H1 (cell line): ENCODE measurements around the gene KANSL3. TPM values are rescaled to one million over a fixed set of nuclear protein-coding genes. Genes with fewer than 3 reads are reported as not detected.
A peak's percentile ranks its signal among the peaks of the same experiment; 100 is the strongest.

Experiments used
- CTCF ChIA-PET: fragments of 300-600 bp; sonication (Branson Sonifier 250); formaldehyde crosslinking; loops from one replicate; lab custom pipeline; 2021; ENCODE audit not compliant: partially characterized antibody; lab: Charles Lee
- POLR2A ChIA-PET: fragments of 300-600 bp; sonication (Branson Sonifier 250); formaldehyde crosslinking; loops from one replicate; lab custom pipeline; 2021; ENCODE audit warnings: inconsistent platforms; ENCODE audit not compliant: partially characterized antibody; lab: Charles Lee
- DNase-seq, 2 experiments: peaks; one replicate each; pipeline versions ENCODE4 v3.0.0 to v3.0.0-alpha.2; 2010 to 2022; ENCODE audit warnings: low spot score in 2 of 2, low read depth in 1 of 2, mixed read lengths in 1 of 2
- FAIRE-seq: peaks from 2 replicates; lab custom pipeline; 2011; peaks lifted over from hg19 to GRCh38; lab: Jason Lieb, UNC
- H2AFZ ChIP-seq: 2 replicates; pipeline ENCODE4 v1.8.1; 2012; ENCODE audit warnings: low read length, inconsistent platforms
- H2AK5ac ChIP-seq: 2 replicates; pipeline ENCODE4 v1.6.1; 2013; ENCODE audit warnings: low read depth, low read length
- H2BK120ac ChIP-seq: replicated peaks from 2 replicates; pipeline ENCODE3; 2013; ENCODE audit warnings: low read depth, low read length, inconsistent platforms
- H2BK12ac ChIP-seq: 2 replicates; pipeline ENCODE4 v1.6.1; 2013; ENCODE audit warnings: low read depth, low read length
- H2BK15ac ChIP-seq: 2 replicates; pipeline ENCODE4 v1.6.1; 2013; ENCODE audit warnings: low read length
- H2BK20ac ChIP-seq: 2 replicates; pipeline ENCODE4 v1.6.1; 2013; ENCODE audit warnings: low read length
- H2BK5ac ChIP-seq: 2 replicates; pipeline ENCODE4 v1.6.1; 2013; ENCODE audit warnings: low read depth, low read length
- H3K14ac ChIP-seq: 2 replicates; pipeline ENCODE4 v1.6.1; 2013; ENCODE audit warnings: inconsistent platforms; ENCODE audit not compliant: insufficient read length
- H3K18ac ChIP-seq: 2 replicates; pipeline ENCODE4 v1.6.1; 2013; ENCODE audit warnings: low read length; ENCODE audit errors: extremely low read depth
- H3K23ac ChIP-seq: 2 replicates; pipeline ENCODE4 v1.6.1; 2013; ENCODE audit warnings: inconsistent platforms; ENCODE audit not compliant: insufficient read length
- H3K23me2 ChIP-seq: 2 replicates; pipeline ENCODE4 v1.6.1; 2013; ENCODE audit warnings: low read depth, low read length
- H3K27ac ChIP-seq: 2 replicates; pipeline ENCODE4 v1.6.1; 2011; ENCODE audit warnings: low read depth, low read length, inconsistent platforms
- H3K27me3 ChIP-seq, 4 experiments: replicated peaks in 1 of 4; 1 replicate in 1 of 4; 2 replicates in 3 of 4; pipeline versions ENCODE4 v1.6.1 to v1.8.1; 2011 to 2013; ENCODE audit warnings: low read length in 3 of 4, mild to moderate bottlenecking in 3 of 4, inconsistent platforms in 2 of 4, mixed read lengths in 2 of 4, moderate library complexity in 1 of 4; ENCODE audit not compliant: control insufficient read depth in 3 of 4, insufficient read depth in 3 of 4; ENCODE audit errors: extremely low read depth in 1 of 4
- H3K36me3 ChIP-seq, 4 experiments: 2 replicates each; pipeline versions ENCODE4 v1.6.1 to v1.8.1; 2011 to 2013; ENCODE audit warnings: mild to moderate bottlenecking in 4 of 4, low read length in 3 of 4, moderate library complexity in 2 of 4, control low read depth in 1 of 4, inconsistent platforms in 1 of 4; ENCODE audit not compliant: insufficient read depth in 4 of 4, control insufficient read depth in 2 of 4
- H3K4ac ChIP-seq: replicated peaks from 2 replicates; pipeline ENCODE3; 2013; ENCODE audit warnings: low read length, low read depth, mixed read lengths, inconsistent platforms; ENCODE audit not compliant: insufficient read length
- H3K4me1 ChIP-seq, 4 experiments: replicated peaks in 1 of 4; 1 replicate in 1 of 4; 2 replicates in 3 of 4; pipeline versions ENCODE4 v1.6.1 to v1.8.1; 2011 to 2013; ENCODE audit warnings: low read length in 3 of 4, inconsistent platforms in 2 of 4, mixed read lengths in 1 of 4; ENCODE audit not compliant: insufficient read depth in 4 of 4, control insufficient read depth in 3 of 4
- H3K4me2 ChIP-seq, 2 experiments: 2 replicates each; pipeline versions ENCODE4 v1.6.1 to v1.8.1; 2011 to 2013; ENCODE audit warnings: low read depth in 2 of 2, low read length in 2 of 2, control low read depth in 1 of 2, inconsistent platforms in 1 of 2, mild to moderate bottlenecking in 1 of 2; ENCODE audit not compliant: insufficient read depth in 1 of 2
- H3K4me3 ChIP-seq, 4 experiments: fragments of 200-600, 300-600 bp in 1 of 4; sonication (generic), shearing (Covaris generic), sonication (Bioruptor Twin) in 1 of 4; 2 replicates each; pipeline versions ENCODE4 v1.5.1 to v1.8.1; 2011 to 2016; ENCODE audit warnings: low read length in 4 of 4, low read depth in 3 of 4, control low read depth in 2 of 4, inconsistent platforms in 2 of 4, mild to moderate bottlenecking in 2 of 4, mixed read lengths in 1 of 4, moderate library complexity in 1 of 4; ENCODE audit not compliant: insufficient read depth in 2 of 4; ENCODE audit errors: extremely low read depth in 1 of 4
- H3K56ac ChIP-seq: replicated peaks from 2 replicates; pipeline ENCODE3; 2013; ENCODE audit warnings: low read depth, mild to moderate bottlenecking, mixed read lengths, low read length, inconsistent platforms; ENCODE audit not compliant: insufficient read length
- H3K79me1 ChIP-seq: 2 replicates; pipeline ENCODE4 v1.6.1; 2013; ENCODE audit warnings: low read depth, low read length, control low read depth
- H3K79me2 ChIP-seq, 2 experiments: 2 replicates each; pipeline versions ENCODE4 v1.6.1 to v1.8.1; 2012 to 2013; ENCODE audit warnings: low read length in 2 of 2, mild to moderate bottlenecking in 2 of 2, inconsistent platforms in 1 of 2; ENCODE audit not compliant: insufficient read depth in 2 of 2, control insufficient read depth in 1 of 2
- H3K9ac ChIP-seq, 4 experiments: replicated peaks in 1 of 4; 1 replicate in 1 of 4; 2 replicates in 3 of 4; pipeline versions ENCODE4 v1.6.1 to v1.8.1; 2011 to 2013; ENCODE audit warnings: low read depth in 3 of 4, low read length in 3 of 4, control low read depth in 2 of 4, mild to moderate bottlenecking in 2 of 4, moderate library complexity in 2 of 4, inconsistent platforms in 1 of 4; ENCODE audit errors: extremely low read depth in 1 of 4
- H3K9me3 ChIP-seq, 2 experiments: 2 replicates each; pipeline versions ENCODE4 v1.6.1 to v1.8.1; 2012 to 2013; ENCODE audit warnings: mild to moderate bottlenecking in 2 of 2, moderate library complexity in 2 of 2, control low read depth in 1 of 2, inconsistent platforms in 1 of 2, low read depth in 1 of 2, low read length in 1 of 2, mixed read lengths in 1 of 2; ENCODE audit not compliant: insufficient read depth in 2 of 2
- H4K20me1 ChIP-seq, 2 experiments: replicated peaks in 1 of 2; 2 replicates each; pipeline versions ENCODE3 to v1.8.1; 2011 to 2013; ENCODE audit warnings: inconsistent platforms in 2 of 2, low read length in 2 of 2, mild to moderate bottlenecking in 1 of 2; ENCODE audit not compliant: insufficient read depth in 2 of 2, control insufficient read depth in 1 of 2
- H4K5ac ChIP-seq: 2 replicates; pipeline ENCODE4 v1.6.1; 2013; ENCODE audit warnings: low read length, low read depth, mixed read lengths, inconsistent platforms; ENCODE audit not compliant: insufficient read length
- H4K8ac ChIP-seq: 2 replicates; pipeline ENCODE4 v1.8.0; 2013; ENCODE audit warnings: mild to moderate bottlenecking, moderate library complexity, low read length, inconsistent platforms; ENCODE audit not compliant: insufficient read depth; ENCODE audit errors: extremely low read depth
- H4K91ac ChIP-seq: replicated peaks from 2 replicates; pipeline ENCODE3; 2013; ENCODE audit warnings: low read length, mixed read lengths, inconsistent platforms; ENCODE audit not compliant: insufficient read length
- CEBPB ChIP-seq: IDR thresholded peaks from 2 replicates; pipeline ENCODE4 v1.6.1; 2012; ENCODE audit warnings: low read depth, low read length
- CTBP2 ChIP-seq: IDR thresholded peaks from 2 replicates; pipeline ENCODE4 v1.7.0; 2011; ENCODE audit warnings: borderline replicate concordance, mild to moderate bottlenecking, moderate library complexity, mixed read lengths, low read length; ENCODE audit not compliant: insufficient read depth, insufficient read length
- HDAC2 ChIP-seq, 2 experiments: fragments of 300-600 bp in 1 of 2; sonication (generic) in 1 of 2; IDR thresholded peaks; 2 replicates each; pipeline ENCODE4 v1.6.1; 2011 to 2012; ENCODE audit warnings: low read depth in 2 of 2, low read length in 2 of 2, mild to moderate bottlenecking in 2 of 2, moderate library complexity in 2 of 2, borderline replicate concordance in 1 of 2, inconsistent platforms in 1 of 2
- KDM4A ChIP-seq: IDR thresholded peaks from one replicate; pipeline ENCODE4 v1.7.1; 2012; ENCODE audit warnings: low read depth, mild to moderate bottlenecking, moderate library complexity, low read length, inconsistent platforms; ENCODE audit not compliant: severe bottlenecking
- POLR2A ChIP-seq, 2 experiments: IDR thresholded peaks; 1 replicate in 1 of 2; 2 replicates in 1 of 2; pipeline ENCODE4 v1.6.1; 2011; ENCODE audit warnings: low read depth in 2 of 2, low read length in 2 of 2, mild to moderate bottlenecking in 2 of 2; ENCODE audit errors: control extremely low read depth in 1 of 2
- SIN3A ChIP-seq, 2 experiments: IDR thresholded peaks in 1 of 2; conservative IDR thresholded peaks in 1 of 2; 2 replicates each; pipeline ENCODE4 v1.6.1; 2011 to 2012; ENCODE audit warnings: low read length in 2 of 2, improper control_type of control experiment in 1 of 2, low read depth in 1 of 2, mild to moderate bottlenecking in 1 of 2
- TEAD4 ChIP-seq: IDR thresholded peaks from 2 replicates; pipeline ENCODE4 v1.6.1; 2012; ENCODE audit warnings: low read depth, low read length, inconsistent platforms, mixed read lengths
- YY1 ChIP-seq: IDR thresholded peaks from 2 replicates; pipeline ENCODE4 v1.6.1; 2011; ENCODE audit warnings: low read depth, mild to moderate bottlenecking, low read length
- WGBS, 2 experiments: shearing (Covaris generic) in 1 of 2; methylation state at CpG; one replicate each; pipeline versions ENCODE4 v1.1.6 to v1.1.7; 2013 to 2015; ENCODE audit warnings: low lambda C conversion rate in 2 of 2, mixed read lengths in 2 of 2, inconsistent platforms in 1 of 2, low coverage in 1 of 2, missing lambda C conversion rate in 1 of 2; ENCODE audit not compliant: insufficient replicate concordance in 2 of 2, insufficient coverage in 1 of 2, insufficient read length in 1 of 2; ENCODE audit errors: extremely low coverage in 1 of 2, missing lambda C conversion rate in 1 of 2; 5-methylcytosine and 5-hydroxymethylcytosine counted together
- polyA plus RNA-seq, 7 experiments: library from polyadenylated mRNA; depleted of rRNA in 3 of 7; stranded (reverse) in 5 of 7; unstranded in 2 of 7; fragments of >200 nt in 5 of 7; fragments of 200-250 nt in 2 of 7; gene quantifications; 1 replicate in 5 of 7; 2 replicates in 1 of 7; 4 replicates in 1 of 7; pipeline versions ENCODE4 v1.2.1 to v1.2.3, GENCODE V29; 2011 to 2013; ENCODE audit warnings: missing spikeins in 2 of 7, mixed read lengths in 2 of 7
- total RNA-seq: library from RNA; stranded (reverse); fragmentation: NEBNext Ultra II Directional; extraction: Animal tissue kit (Norgen Biotek cat#: 25700); gene quantifications from 2 replicates; pipeline ENCODE4 v1.2.1, GENCODE V29; 2021
- TF ChIP-seq, protein P1 (sequence below), 3 experiments: IDR thresholded peaks; 1 replicate in 2 of 3; 2 replicates in 1 of 3; pipeline versions ENCODE4 v1.5.1 to v1.6.1; 2011; ENCODE audit warnings: low read length in 3 of 3, mild to moderate bottlenecking in 3 of 3, inconsistent platforms in 2 of 3, low read depth in 1 of 3, moderate library complexity in 1 of 3; ENCODE audit not compliant: insufficient read depth in 1 of 3; ENCODE audit errors: control extremely low read depth in 1 of 3

KANSL3 gene
- total and polyA plus RNA-seq, 2 of the 8 experiments (the other 6 are each of a cell fraction or from before 2014, with no cell fraction given), result 19.8 to 31.4 TPM

- Histone ChIP-seq H2BK5ac (no peak overlapping the region), H3K9me3 (no peaks in the 10 kb centered on the region), H2BK15ac (no peak overlapping the region), H3K4me3 (no peak overlapping the region), H2BK20ac (no peak overlapping the region), H3K56ac (no peak overlapping the region), H4K91ac (no peak overlapping the region), H3K4me1 (peaks cover 0 to 8% (median 6%) of the 10 kb centered on the region in 4 experiments; a peak in 4 of 7 replicates), H3K9ac (no peak overlapping the region), H4K5ac (no peak overlapping the region), H3K4ac (no peak overlapping the region), H3K14ac (no peak overlapping the region), H3K27me3 (no peaks in the 10 kb centered on the region), H3K79me2 (no peaks in the 10 kb centered on the region), H2BK120ac (no peak overlapping the region), H3K18ac (no peak overlapping the region), H3K23ac (no peak overlapping the region), H2AFZ (no peak overlapping the region), H2BK12ac (no peak overlapping the region), H3K79me1 (no peaks in the 10 kb centered on the region), H3K27ac (no peak overlapping the region), H4K8ac (no peak overlapping the region), H4K20me1 (no peaks in the 10 kb centered on the region), H3K4me2 (peak overlapping the region in 1 of 2 experiments; percentile 44; a peak in 1 of 4 replicates), H3K36me3 (no peaks in the 10 kb centered on the region), H3K23me2 (no peaks in the 10 kb centered on the region; the same call in 1 of the 2 replicates), H2AK5ac (no peak overlapping the region)
- peak; percentile 90 for FAIRE-seq
- POLR2A ChIA-PET, result interaction anchor here (0.7 to 1.0 kb wide), 2 partner anchors 10 to 245 kb away, joined by 3 read pairs; no protein-coding TSS in a partner anchor
- 20% methylated on average over 5 of the region's 5 CpGs; no CpG with 5 or more reads in 1 of the 2 experiments for WGBS, 2 experiments
- TF ChIP-seq, protein P1, sequence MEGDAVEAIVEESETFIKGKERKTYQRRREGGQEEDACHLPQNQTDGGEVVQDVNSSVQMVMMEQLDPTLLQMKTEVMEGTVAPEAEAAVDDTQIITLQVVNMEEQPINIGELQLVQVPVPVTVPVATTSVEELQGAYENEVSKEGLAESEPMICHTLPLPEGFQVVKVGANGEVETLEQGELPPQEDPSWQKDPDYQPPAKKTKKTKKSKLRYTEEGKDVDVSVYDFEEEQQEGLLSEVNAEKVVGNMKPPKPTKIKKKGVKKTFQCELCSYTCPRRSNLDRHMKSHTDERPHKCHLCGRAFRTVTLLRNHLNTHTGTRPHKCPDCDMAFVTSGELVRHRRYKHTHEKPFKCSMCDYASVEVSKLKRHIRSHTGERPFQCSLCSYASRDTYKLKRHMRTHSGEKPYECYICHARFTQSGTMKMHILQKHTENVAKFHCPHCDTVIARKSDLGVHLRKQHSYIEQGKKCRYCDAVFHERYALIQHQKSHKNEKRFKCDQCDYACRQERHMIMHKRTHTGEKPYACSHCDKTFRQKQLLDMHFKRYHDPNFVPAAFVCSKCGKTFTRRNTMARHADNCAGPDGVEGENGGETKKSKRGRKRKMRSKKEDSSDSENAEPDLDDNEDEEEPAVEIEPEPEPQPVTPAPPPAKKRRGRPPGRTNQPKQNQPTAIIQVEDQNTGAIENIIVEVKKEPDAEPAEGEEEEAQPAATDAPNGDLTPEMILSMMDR (IDR thresholded peaks at IDR 0.05; ENCODE audit: control extremely low read depth in 1 of 3, insufficient read depth in 1 of 3, low read depth in 1 of 3, low read length in 3 of 3), result no peak
- TF ChIP-seq POLR2A (IDR thresholded peaks at IDR 0.05; ENCODE audit: control extremely low read depth in 1 of 2, low read depth in 2 of 2, low read length in 2 of 2), result no peak
- 0 out of 2 replicates have a peak, but pooled peaks have one; percentile 44 for TF ChIP-seq YY1
- TF ChIP-seq TEAD4, result peak; percentile 85
- peak; percentile 37 for TF ChIP-seq CTBP2
- no peak for TF ChIP-seq CEBPB
- TF ChIP-seq SIN3A (conservative IDR thresholded peaks at IDR 0.05 in 1 of 2, IDR thresholded peaks at IDR 0.05 in 1 of 2; ENCODE audit: low read depth in 1 of 2, low read length in 2 of 2), result peak; percentile 59 to 82; a peak in 1 of 4 replicates
- no peak for TF ChIP-seq KDM4A
- TF ChIP-seq HDAC2 (IDR thresholded peaks at IDR 0.05; ENCODE audit: borderline replicate concordance in 1 of 2, low read depth in 2 of 2, low read length in 2 of 2), result 0 out of 4 replicates have a peak, but pooled peaks of 1 of the 2 experiments have one; percentile 29
- peak in 1 of 2 experiments; percentile 48 for DNase-seq
- CTCF ChIA-PET, result interaction anchor here (0.6 to 5.3 kb wide), 6 partner anchors 10 to 21 kb away, joined by 3 to 40 read pairs (median 7); no protein-coding TSS in a partner anchor
These were observed 73.0 kb downstream of the KANSL3 start for GRCh38 chr2:96565111-96565510.
